H1 (cell line): ENCODE measurements around the gene ZNF639. TPM values are rescaled to one million over a fixed set of nuclear protein-coding genes. Genes with fewer than 3 reads are reported as not detected.

ENCODE experiments used
- ASH2L ChIP-seq: fragments of 200-600, 300-600 bp; sonication (generic); IDR thresholded peaks from one replicate; pipeline ENCODE4 v1.7.1; 2017; ENCODE audit warnings: low read length
- KDM4A ChIP-seq: IDR thresholded peaks from one replicate; pipeline ENCODE4 v1.7.1; 2012; ENCODE audit warnings: low read depth, mild to moderate bottlenecking, moderate library complexity, low read length, inconsistent platforms; ENCODE audit not compliant: severe bottlenecking
- USF2 ChIP-seq: IDR thresholded peaks from 2 replicates; pipeline ENCODE4 v1.6.1; 2011; ENCODE audit warnings: low read length, improper control_type of control experiment
- YY1 ChIP-seq: IDR thresholded peaks from 2 replicates; pipeline ENCODE4 v1.6.1; 2011; ENCODE audit warnings: low read depth, mild to moderate bottlenecking, low read length
- polyA plus RNA-seq, 7 experiments: library from polyadenylated mRNA; depleted of rRNA in 3 of 7; stranded (reverse) in 5 of 7; unstranded in 2 of 7; fragments of >200 nt in 5 of 7; fragments of 200-250 nt in 2 of 7; gene quantifications; 1 replicate in 5 of 7; 2 replicates in 1 of 7; 4 replicates in 1 of 7; pipeline versions ENCODE4 v1.2.1 to v1.2.3, GENCODE V29; 2011 to 2013; ENCODE audit warnings: missing spikeins in 2 of 7, mixed read lengths in 2 of 7
- total RNA-seq: library from RNA; stranded (reverse); fragmentation: NEBNext Ultra II Directional; extraction: Animal tissue kit (Norgen Biotek cat#: 25700); gene quantifications from 2 replicates; pipeline ENCODE4 v1.2.1, GENCODE V29; 2021

Gene ZNF639
- total and polyA plus RNA-seq, 2 of the 8 experiments (the other 6 are each of a cell fraction or from before 2014, with no cell fraction given): 9.1 to 41.4 TPM

- TF ChIP-seq KDM4A (peak; percentile 73), USF2 (no peak), ASH2L (peak; percentile 80), YY1 (peak; percentile 16; the same call in 1 of the 2 replicates)
Observed at GRCh38 chr3:179323197-179324110, 623 bp downstream of the ZNF639 start (continued).
